ENCODE data around the gene PSMD1.
"Not testable (repeated sequence)": the region's sequence is repeated elsewhere in the genome, so short reads cannot be mapped to it uniquely, and the experiment has no call there.

PSMD1 gene

DNA sequence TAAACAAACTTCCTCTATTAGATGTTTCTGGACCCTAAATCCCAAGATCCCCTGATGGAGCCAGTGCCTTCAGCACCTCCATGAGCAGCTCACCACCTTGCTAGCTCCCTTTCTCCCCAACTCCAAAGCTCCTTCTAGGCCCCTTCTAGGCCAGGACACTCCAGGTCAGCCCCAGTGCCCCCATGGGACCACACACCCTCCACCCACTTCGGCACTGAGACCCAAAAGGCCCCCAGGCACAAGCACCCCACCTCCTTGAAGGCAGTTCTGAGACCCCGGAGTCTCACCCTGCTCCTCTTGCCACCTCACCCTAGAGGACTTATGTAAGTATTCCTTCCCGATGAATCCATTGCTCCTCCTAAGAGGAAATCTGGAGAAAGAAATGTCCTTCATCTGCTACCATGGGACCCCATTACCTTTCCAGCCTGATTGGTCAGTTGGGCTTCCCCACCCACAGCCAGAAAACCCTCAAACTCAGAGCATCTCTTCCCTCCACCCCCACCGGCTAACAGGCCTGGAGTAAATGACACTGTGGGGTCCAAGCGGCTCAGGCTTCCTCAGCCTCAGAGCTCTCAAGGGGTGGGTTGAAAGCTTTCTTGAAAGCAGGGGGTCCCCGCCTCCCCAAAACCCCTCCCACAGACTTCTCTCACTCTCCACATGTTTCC, 132.0 kb downstream of the PSMD1 start:
- DNase-seq: no peak

GRCh38 chr2:231189171-231189530, 132.5 kb downstream of the PSMD1 start:
- DNase-seq: no peak

GRCh38 chr2:231189571-231190495, 133.2 kb downstream of the PSMD1 start:
- DNase-seq: no peak

DNA sequence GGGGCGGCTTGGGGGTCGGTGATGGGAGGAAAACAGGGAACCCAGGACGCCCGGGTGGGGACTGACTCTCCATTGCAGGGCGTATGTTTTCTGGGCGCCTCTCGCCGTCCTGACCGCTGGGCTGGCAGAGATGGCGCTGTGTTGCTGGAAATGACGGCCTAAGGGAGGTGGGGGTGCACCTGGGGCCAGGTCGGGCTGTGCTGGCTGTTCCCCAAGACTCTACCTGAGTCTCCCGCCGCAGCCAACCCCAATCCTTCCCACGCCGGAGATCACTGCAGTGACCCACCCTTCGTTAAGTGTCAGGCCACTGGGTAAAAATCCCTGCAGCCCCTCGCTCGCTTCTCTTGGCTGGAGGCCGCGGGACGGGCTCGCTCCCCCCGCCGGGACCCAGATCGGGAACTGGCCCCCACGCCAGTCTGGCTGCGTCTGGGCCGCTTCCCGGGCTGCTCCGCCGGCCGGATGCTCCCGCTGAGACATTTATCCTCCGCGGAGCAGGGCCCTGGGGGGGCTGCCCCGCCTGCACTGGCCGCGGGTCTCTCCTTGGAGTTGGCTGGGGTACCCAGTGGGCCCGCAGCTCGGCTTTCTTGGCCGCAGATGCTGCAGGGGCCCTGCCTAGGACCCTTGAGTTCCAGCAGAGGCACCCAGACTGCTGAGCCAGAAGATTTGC, 134.0 kb downstream of the PSMD1 start:
- DNase-seq: no peak

DNA sequence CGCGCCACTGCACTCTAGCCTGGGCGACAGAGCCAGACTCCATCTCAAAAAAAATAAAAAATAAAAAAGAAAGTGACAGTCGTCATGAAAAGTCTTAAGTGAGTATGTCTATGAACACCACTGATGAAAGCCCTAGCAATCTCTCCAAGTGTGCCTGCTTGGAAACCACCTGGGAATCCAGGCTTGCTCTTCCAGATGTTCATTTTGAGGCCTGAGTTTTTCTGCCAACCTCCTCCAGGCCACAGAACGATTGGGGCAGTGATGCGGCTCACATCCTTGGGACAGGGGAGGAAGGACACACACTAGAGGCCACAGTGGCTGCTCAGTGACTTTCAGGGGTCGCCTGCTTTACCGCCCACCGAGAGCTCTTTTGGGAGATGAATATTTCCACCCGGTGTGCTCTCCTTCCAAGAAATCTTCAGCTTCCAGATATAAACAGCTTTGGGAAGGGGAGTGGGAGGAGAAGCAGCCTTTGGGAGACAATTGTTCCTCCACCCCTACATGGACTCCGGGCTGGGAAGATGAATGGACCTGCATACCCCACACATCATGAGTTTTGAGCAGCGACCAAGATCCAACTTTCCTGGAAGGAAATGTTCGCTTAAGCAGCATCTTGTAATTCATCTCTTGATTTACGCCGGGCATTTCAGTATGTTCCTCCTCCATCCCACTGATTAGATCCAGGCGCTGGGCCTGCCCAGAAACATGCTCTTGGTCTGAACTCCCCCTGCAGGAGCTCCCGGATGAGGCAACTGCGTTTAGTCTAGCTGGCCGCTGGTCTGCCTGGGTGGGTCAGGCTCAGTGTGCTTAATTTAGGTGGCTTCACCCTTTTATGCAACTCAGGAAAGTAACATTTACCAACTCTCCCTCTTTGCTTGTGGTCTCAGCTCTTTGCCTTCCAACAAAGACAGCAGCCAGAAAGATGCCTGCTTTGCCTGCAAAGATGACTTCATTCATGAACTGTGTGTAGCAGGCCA, 135.5 kb downstream of the PSMD1 start:
- DNase-seq: no peak

- no peak for DNase-seq
These were observed 136.5 kb downstream of the PSMD1 start for GRCh38 chr2:231193216-231193615.

GRCh38 chr2:231196592-231196991, 139.9 kb downstream of the PSMD1 start:
- DNase-seq: no peak

GRCh38 chr2:231197196-231197595, 140.5 kb downstream of the PSMD1 start:
- not testable (repeated sequence) for DNase-seq

DNA sequence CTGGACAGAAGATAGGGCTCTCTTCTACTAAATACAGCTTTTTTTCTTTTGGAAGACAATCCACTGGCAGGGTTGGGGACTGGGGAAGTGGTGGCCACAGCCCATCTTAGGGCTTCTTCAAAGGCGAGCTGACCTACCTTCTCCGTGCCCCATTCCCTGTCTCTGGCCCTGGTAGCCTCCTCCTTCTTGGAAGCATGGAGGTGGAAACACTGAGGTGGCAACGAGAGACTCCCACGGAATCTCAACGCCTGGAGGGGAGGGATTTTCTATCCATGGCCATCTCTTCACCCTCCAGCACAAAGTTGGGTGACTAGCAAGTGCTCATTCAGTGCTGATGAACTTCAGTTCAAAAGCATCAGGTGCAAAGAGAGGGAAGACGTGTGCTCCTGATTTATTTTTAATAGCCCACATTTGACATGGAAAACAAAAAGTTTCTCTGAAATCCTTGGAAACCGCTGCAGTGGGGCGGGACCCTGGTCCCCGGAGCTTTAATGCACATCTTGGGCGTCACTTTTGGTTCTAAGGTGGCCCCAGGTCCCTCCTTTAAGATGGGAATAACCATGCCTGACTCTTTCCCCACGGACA, 141.1 kb downstream of the PSMD1 start:
- no peak for DNase-seq

DNA sequence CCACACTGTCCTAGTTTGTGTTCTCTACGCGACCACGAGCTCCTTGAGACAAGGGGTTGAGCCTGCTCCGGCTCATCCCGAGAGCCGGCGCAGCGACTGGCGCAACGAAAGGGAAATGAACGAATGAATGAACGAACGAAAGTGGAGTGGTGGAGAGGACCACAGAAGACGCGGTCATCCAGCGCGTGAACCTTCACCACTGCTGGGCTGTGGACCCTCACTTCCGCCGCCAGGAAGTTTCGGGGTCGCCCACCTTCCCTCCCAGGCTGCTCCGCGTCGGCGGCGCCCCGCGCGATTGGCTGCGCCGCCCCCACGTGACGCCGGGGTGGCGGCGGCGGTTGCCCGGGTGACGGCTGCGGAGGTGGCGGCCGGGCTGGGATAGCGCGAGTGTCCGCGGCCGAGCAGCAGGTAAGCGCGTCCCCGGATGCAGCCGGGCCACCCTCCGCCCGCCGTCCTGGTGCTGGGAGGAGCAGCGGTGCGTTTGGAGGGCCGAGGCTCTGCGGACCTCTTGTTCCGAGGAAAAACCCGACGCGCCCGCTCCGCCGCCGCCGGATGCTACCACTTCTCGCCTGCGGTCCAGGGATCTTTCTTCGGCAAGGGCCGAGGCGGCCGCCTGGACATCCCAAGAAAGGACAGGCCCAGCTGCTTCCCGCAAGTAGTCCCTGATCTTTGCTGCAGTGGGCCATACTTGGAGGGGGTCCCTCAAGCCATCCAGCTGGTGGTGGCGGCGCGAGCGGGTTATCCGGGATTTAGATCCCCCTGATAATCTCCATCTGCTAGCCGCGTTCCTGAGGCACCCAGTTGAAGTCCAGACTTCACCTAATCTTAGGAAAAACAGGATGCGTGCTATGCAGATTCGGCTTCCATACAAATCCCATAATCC, 141.9 kb downstream of the PSMD1 start, which contains the start of gene ARMC9:
TSS of gene ARMC9 (plus strand) at position 341 of the 883 bp plus-strand sequence. CDS start 7,608 bp downstream, outside the sequence.
- peak; percentile 72 for DNase-seq

GRCh38 chr2:231199219-231199618, 142.6 kb downstream of the PSMD1 start:
- peak; percentile 15 for DNase-seq

GRCh38 chr2:231200805-231201474, 144.3 kb downstream of the PSMD1 start:
- no peak for DNase-seq

- no peak for DNase-seq
These were observed 144.8 kb downstream of the PSMD1 start for GRCh38 chr2:231201475-231201814.

GRCh38 chr2:231203087-231203486, 146.4 kb downstream of the PSMD1 start:
- no peak for DNase-seq

GRCh38 chr2:231204146-231204545, 147.5 kb downstream of the PSMD1 start:
- no peak for DNase-seq

- DNase-seq: no peak
These were observed 147.9 kb downstream of the PSMD1 start for GRCh38 chr2:231204581-231204980.

- peak; percentile 7 for DNase-seq
These were observed 151.1 kb downstream of the PSMD1 start for GRCh38 chr2:231207734-231208133.

- DNase-seq: no peak
These were observed 154.1 kb downstream of the PSMD1 start for GRCh38 chr2:231210782-231211181.

DNA sequence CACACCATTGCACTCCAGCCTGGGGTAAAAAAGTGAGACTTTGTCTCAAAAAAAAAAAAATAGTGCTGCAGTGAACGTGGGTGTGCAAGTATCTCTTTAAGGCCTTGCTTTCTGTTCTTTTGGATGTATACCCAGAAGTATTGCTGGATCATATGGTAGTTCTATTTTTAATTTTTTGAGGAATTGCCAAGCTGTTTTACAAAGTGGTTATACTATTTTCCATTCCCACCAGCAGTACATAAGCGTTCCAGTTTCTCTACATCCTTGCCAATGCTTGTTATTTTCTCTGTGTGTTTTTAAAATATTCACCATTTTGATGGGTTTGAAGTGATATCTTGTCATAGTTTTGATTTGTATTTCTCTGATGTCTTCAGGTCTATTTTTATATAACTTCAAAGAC, 154.8 kb downstream of the PSMD1 start:
- no peak for DNase-seq

DNA sequence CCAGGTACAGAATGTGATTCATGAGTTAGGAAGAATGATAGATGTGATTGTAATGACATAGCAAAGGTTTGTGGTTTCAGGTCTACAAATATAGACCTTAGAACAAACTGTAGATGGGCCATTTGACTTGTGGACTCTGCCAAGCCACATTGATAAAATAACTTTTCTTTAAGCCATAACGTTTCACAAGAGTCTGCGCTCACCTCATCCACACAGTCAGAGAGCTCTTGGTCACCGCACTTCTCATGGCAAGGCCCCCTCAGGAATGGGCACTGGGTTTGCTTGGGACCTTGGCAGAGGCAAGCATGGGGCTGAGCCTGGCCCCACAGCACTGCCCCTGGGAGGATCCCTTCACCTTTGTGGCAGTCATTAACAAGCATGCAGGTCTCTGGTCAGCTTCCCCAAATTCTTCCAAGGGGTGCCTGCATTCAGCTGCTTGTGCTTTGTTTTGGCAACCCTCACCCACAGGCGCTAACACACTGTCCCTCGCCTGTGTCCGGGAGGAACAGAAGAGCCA, 155.7 kb downstream of the PSMD1 start:
- no peak for DNase-seq
